ENCODE measurements around the gene CFDP1. TPM values are rescaled to one million over a fixed set of nuclear protein-coding genes. Genes with fewer than 3 reads are reported as not detected.

CFDP1 gene
- total and polyA plus RNA-seq, 2 donors (not counting 1 experiment from before 2014, with no cell fraction given) = 6.3 to 42.8 TPM

- Histone ChIP-seq H3K9ac (ENCODE audit: low read length) (no peak overlapping the region), H3K27me3 (replicated peaks in 1 of 4; ENCODE audit: control extremely low read depth in 1 of 4, control insufficient read depth in 3 of 4, insufficient read depth in 4 of 4, low read length in 3 of 4) (no peaks in the 10 kb centered on the region), H3K4me2 (replicated peaks; ENCODE audit: low read depth, low read length, poor library complexity, severe bottlenecking) (no peak overlapping the region), H3K9me3 (ENCODE audit: control extremely low read depth in 1 of 3, control insufficient read depth in 2 of 3, insufficient read depth in 1 of 3, low read length in 2 of 3) (no peaks in the 10 kb centered on the region), H3K79me2 (ENCODE audit: control insufficient read depth, insufficient read depth, low read length) (peaks cover 82% of the 10 kb centered on the region), H2AFZ (ENCODE audit: insufficient read depth, low read depth, low read length, poor library complexity, severe bottlenecking) (no peak overlapping the region), H3K36me3 (replicated peaks in 1 of 2; ENCODE audit: control extremely low read depth in 1 of 2, control insufficient read depth in 1 of 2, extremely low read depth in 1 of 2, insufficient read depth in 2 of 2, low read length in 1 of 2) (peaks cover 0 to 11% of the 10 kb centered on the region in 2 experiments), H3K4me3 (ENCODE audit: control extremely low read depth in 1 of 5, extremely low read depth in 1 of 5, insufficient read depth in 1 of 5, low read depth in 2 of 5, low read length in 4 of 5) (no peak overlapping the region), H3K27ac (ENCODE audit: low read length in 2 of 2) (no peak overlapping the region), H3K4me1 (ENCODE audit: control insufficient read depth in 2 of 2, insufficient read depth in 2 of 2, low read length in 2 of 2) (no peaks in the 10 kb centered on the region), H4K20me1 (ENCODE audit: control insufficient read depth, insufficient read depth, low read length, poor library complexity, severe bottlenecking) (peaks cover 75% of the 10 kb centered on the region)
- Mint-ChIP-seq H3K27ac (no peak overlapping the region), H3K4me3 (no peak overlapping the region), H3K27me3 (no peaks in the 10 kb centered on the region), H3K9me3 (ENCODE audit: insufficient read depth) (no peaks in the 10 kb centered on the region), H3K4me1 (peaks cover 40% of the 10 kb centered on the region)
- TF ChIP-seq EZH2 (IDR thresholded peaks at IDR 0.05; ENCODE audit: borderline replicate concordance, insufficient read depth, low read depth, low read length, poor library complexity, severe bottlenecking) = no peak
- TF ChIP-seq, protein P1, sequence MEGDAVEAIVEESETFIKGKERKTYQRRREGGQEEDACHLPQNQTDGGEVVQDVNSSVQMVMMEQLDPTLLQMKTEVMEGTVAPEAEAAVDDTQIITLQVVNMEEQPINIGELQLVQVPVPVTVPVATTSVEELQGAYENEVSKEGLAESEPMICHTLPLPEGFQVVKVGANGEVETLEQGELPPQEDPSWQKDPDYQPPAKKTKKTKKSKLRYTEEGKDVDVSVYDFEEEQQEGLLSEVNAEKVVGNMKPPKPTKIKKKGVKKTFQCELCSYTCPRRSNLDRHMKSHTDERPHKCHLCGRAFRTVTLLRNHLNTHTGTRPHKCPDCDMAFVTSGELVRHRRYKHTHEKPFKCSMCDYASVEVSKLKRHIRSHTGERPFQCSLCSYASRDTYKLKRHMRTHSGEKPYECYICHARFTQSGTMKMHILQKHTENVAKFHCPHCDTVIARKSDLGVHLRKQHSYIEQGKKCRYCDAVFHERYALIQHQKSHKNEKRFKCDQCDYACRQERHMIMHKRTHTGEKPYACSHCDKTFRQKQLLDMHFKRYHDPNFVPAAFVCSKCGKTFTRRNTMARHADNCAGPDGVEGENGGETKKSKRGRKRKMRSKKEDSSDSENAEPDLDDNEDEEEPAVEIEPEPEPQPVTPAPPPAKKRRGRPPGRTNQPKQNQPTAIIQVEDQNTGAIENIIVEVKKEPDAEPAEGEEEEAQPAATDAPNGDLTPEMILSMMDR (IDR thresholded peaks at IDR 0.05) = no peak
- WGBS (ENCODE audit: insufficient coverage) = 96% methylated on average over 5 of the region's 5 CpGs
- no peak for ATAC-seq (ENCODE audit: low read depth)
- no peak for DNase-seq
- POLR2A ChIA-PET = no interaction called here
- CTCF ChIA-PET = interaction anchor here (0.7 to 1.7 kb wide), 5 partner anchors 9 to 94 kb away, joined by 3 to 4 read pairs (median 3); partner anchors contain the start of gene TMEM170A
- intact Hi-C loops (cut with micrococcal nuclease) = no loop called here
Observed at GRCh38 chr16:75455677-75456076, 22.4 kb upstream of the CFDP1 start.

DNA sequence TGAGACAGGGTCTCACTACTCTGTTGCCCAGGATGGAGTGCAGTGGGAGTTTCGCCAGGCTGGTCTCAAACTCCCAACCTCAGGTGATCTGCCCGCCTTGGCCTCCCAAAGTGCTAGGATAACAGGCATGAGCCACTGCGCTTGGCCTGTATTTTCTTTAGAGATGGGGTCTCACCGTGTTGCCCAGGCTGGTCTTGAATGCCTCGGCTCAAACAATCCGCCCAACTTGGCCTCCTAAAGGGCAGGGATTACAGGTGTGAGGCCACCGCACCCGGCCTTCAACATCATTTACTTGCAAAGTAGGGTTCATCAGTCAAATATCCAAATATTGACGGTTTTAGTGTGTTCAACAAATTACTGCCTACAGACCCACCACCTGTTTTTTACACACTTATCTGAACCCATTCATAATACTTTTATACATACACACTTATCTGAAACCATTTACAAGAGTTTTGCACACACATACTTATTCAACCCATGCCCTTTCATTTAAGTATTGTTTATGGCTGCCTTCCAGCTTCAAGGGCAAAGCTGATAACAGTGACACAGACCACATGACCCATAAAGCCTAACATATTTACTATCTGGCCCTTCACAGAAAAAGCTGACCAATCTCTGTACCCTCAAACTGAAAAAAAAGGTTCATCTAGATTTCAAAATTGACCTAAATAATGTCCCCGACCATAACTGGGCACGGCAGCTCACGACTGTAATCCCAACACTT lies 19.3 kb upstream of the CFDP1 start:
- no peak for ATAC-seq (ENCODE audit: low read depth)
- Histone ChIP-seq H2AFZ (ENCODE audit: insufficient read depth, low read depth, low read length, poor library complexity, severe bottlenecking) (no peak overlapping the region), H3K27me3 (replicated peaks in 1 of 4; ENCODE audit: control extremely low read depth in 1 of 4, control insufficient read depth in 3 of 4, insufficient read depth in 4 of 4, low read length in 3 of 4) (no peaks in the 10 kb centered on the region), H3K36me3 (replicated peaks in 1 of 2; ENCODE audit: control extremely low read depth in 1 of 2, control insufficient read depth in 1 of 2, extremely low read depth in 1 of 2, insufficient read depth in 2 of 2, low read length in 1 of 2) (peaks cover 0 to 25% of the 10 kb centered on the region in 2 experiments), H3K4me3 (ENCODE audit: control extremely low read depth in 1 of 5, extremely low read depth in 1 of 5, insufficient read depth in 1 of 5, low read depth in 2 of 5, low read length in 4 of 5) (no peak overlapping the region), H3K79me2 (ENCODE audit: control insufficient read depth, insufficient read depth, low read length) (peaks cover 53% of the 10 kb centered on the region), H3K27ac (ENCODE audit: low read length in 2 of 2) (no peak overlapping the region), H3K4me2 (replicated peaks; ENCODE audit: low read depth, low read length, poor library complexity, severe bottlenecking) (no peak overlapping the region), H3K4me1 (ENCODE audit: control insufficient read depth in 2 of 2, insufficient read depth in 2 of 2, low read length in 2 of 2) (no peaks in the 10 kb centered on the region), H3K9me3 (ENCODE audit: control extremely low read depth in 1 of 3, control insufficient read depth in 2 of 3, insufficient read depth in 1 of 3, low read length in 2 of 3) (no peaks in the 10 kb centered on the region), H3K9ac (ENCODE audit: low read length) (no peak overlapping the region), H4K20me1 (ENCODE audit: control insufficient read depth, insufficient read depth, low read length, poor library complexity, severe bottlenecking) (peaks cover 51% of the 10 kb centered on the region)
- TF ChIP-seq EZH2 (IDR thresholded peaks at IDR 0.05; ENCODE audit: borderline replicate concordance, insufficient read depth, low read depth, low read length, poor library complexity, severe bottlenecking) = no peak
- TF ChIP-seq, protein P1 (IDR thresholded peaks at IDR 0.05) = no peak
- Mint-ChIP-seq H3K9me3 (ENCODE audit: insufficient read depth) (no peaks in the 10 kb centered on the region), H3K27ac (no peak overlapping the region), H3K27me3 (no peaks in the 10 kb centered on the region), H3K4me3 (no peak overlapping the region), H3K4me1 (peaks cover 20% of the 10 kb centered on the region)
- ChIA-PET POLR2A (no interaction called here), CTCF (interaction anchor here (1.1 kb wide), 1 partner anchor 254 kb away, joined by 3 read pairs; no protein-coding TSS in a partner anchor)
- WGBS (ENCODE audit: insufficient coverage) = 95% methylated on average over 12 of the region's 12 CpGs
- DNase-seq = no peak
- intact Hi-C loops (cut with micrococcal nuclease) = no loop called here

Measured in B cell (primary cell).